HAP-1 (cell line): ENCODE data around the gene RABGAP1L.
"Not testable (repeated sequence)": the region's sequence is repeated elsewhere in the genome, so short reads cannot be mapped to it uniquely, and the experiment has no call there.

Experiments
- DNase-seq, 2 experiments: peaks; one replicate each; pipeline ENCODE4 v3.0.0-alpha.2; 2016 to 2020; ENCODE audit warnings: low spot score in 2 of 2
- H3K27me3 ChIP-seq: fragments of 250-450 bp; sonication (Bioruptor Pico); 2 replicates; pipeline ENCODE4 v1.5.1; 2020; ENCODE audit warnings: low read depth, mild to moderate bottlenecking, moderate library complexity
- H3K36me3 ChIP-seq: fragments of 250-450 bp; sonication (Bioruptor Pico); replicated peaks from 2 replicates; pipeline ENCODE4 v1.5.1; 2020; ENCODE audit warnings: mild to moderate bottlenecking
- H3K4me1 ChIP-seq: fragments of 250-450 bp; sonication (Bioruptor Pico); 2 replicates; pipeline ENCODE4 v1.5.1; 2020; ENCODE audit warnings: mild to moderate bottlenecking
- H3K4me3 ChIP-seq: fragments of 250-450 bp; sonication (Bioruptor Pico); 2 replicates; pipeline ENCODE4 v1.5.1; 2020; ENCODE audit warnings: mild to moderate bottlenecking, moderate library complexity
- H3K9me3 ChIP-seq: fragments of 250-450 bp; sonication (Bioruptor Pico); 2 replicates; pipeline ENCODE4 v1.5.1; 2020; ENCODE audit warnings: mild to moderate bottlenecking, moderate library complexity
- in situ Hi-C: fragments of 300-500 bp; cut with MboI; formaldehyde crosslinking; loops from 3 replicates; pipeline ENCODE4 v1.14.3; 2020; ENCODE audit warnings: low sequenced_read_pairs, inconsistent platforms, mixed read lengths

RABGAP1L gene

DNA sequence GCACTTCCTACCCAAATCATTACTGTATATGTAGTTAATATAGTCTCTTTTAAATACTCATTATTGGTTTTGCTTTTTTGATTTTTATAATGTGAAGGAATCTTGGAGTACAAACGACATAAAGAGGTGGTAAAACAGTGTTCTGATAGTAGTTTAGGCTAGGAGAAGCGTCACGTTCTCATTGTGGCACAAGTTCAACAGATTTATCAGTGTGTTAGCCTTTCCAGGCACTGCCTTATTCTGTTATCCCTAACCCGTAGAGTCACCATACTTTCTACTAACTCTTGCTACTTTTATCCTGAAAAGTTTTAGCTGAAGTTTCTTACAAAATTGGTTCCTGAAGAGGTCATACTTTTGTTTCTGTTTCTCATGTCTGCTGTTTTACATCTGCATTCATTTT is 665.8 kb downstream of the RABGAP1L start:
- in situ Hi-C loops: no loop called here
- no peak for DNase-seq
- no peak overlapping the region for H3K4me3 ChIP-seq
- no peaks in the 10 kb centered on the region for H3K9me3 ChIP-seq
- H3K4me1 ChIP-seq: no peaks in the 10 kb centered on the region
- no peaks in the 10 kb centered on the region for H3K27me3 ChIP-seq
- H3K36me3 ChIP-seq: no peaks in the 10 kb centered on the region

DNA sequence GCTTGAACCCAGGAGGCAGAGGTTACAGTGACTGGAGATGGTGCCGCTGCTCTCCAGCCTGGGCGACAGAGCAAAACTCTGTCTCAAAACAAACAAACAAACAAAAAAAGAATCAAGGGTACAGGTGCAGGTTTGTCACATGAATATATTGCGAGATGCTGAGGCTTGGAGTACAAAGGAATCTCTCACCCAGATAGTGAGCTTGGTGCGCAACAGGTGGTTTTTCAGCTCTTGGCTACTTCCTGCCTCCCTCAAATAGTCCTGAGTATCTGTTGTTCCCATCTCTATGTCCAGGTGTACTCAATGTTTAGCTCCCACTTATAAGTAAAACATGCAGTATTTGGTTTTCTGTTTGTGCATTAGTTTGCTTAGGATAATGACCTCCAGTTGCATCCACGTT is 666.5 kb downstream of the RABGAP1L start:
- no peaks in the 10 kb centered on the region for H3K36me3 ChIP-seq
- no peaks in the 10 kb centered on the region for H3K9me3 ChIP-seq
- no peaks in the 10 kb centered on the region for H3K27me3 ChIP-seq
- in situ Hi-C loops: no loop called here
- no peak overlapping the region for H3K4me3 ChIP-seq
- DNase-seq: no peak
- H3K4me1 ChIP-seq: no peaks in the 10 kb centered on the region

DNA sequence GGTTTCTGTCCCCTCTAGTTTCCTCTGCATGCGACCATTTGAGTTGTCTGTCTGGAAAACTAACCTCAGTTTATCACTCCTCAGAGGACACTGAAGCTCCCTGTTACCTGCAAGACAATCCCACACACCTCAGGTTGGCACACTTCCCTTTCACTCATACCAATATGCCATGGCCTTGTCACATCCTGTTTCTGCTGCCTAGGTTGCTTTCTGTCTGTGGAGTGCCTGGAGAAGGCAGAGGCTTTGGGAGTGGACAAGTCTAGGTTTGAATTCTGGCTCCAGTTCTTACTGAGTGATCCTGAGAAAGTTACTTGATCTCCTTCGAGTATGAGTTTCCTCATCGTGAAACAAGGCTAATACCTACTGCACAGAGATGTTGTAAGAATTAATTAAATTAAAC is 668.9 kb downstream of the RABGAP1L start:
- no peak for DNase-seq
- in situ Hi-C loops: no loop called here

DNA sequence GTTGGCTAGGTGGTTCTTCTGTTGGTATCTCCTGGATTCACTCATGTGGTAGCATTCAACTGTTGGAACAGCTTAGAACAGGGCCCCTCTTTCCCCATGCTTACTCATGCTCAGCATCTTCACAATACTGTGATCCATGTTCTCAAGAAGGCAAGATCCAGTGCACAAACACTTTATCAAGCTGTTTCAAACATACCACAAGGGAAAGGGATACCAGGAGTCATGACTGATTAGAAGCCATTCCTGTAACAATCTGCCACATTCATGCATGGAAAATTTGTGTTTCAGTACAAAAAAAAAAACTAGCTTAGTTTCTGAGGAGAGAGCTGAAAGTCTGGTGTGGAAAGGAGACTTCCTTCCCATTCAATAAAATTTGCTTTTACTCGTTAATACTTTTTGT is 670.7 kb downstream of the RABGAP1L start:
- no peaks in the 10 kb centered on the region for H3K4me1 ChIP-seq
- no peaks in the 10 kb centered on the region for H3K36me3 ChIP-seq
- H3K4me3 ChIP-seq: no peak overlapping the region
- DNase-seq: no peak
- H3K27me3 ChIP-seq: no peaks in the 10 kb centered on the region
- no peaks in the 10 kb centered on the region for H3K9me3 ChIP-seq
- in situ Hi-C loops: no loop called here

More for the DNA sequence above, 668.9 kb downstream of the RABGAP1L start:
- Histone ChIP-seq H3K36me3 (no peaks in the 10 kb centered on the region), H3K4me3 (no peak overlapping the region), H3K4me1 (no peaks in the 10 kb centered on the region), H3K9me3 (no peaks in the 10 kb centered on the region), H3K27me3 (no peaks in the 10 kb centered on the region)

DNA sequence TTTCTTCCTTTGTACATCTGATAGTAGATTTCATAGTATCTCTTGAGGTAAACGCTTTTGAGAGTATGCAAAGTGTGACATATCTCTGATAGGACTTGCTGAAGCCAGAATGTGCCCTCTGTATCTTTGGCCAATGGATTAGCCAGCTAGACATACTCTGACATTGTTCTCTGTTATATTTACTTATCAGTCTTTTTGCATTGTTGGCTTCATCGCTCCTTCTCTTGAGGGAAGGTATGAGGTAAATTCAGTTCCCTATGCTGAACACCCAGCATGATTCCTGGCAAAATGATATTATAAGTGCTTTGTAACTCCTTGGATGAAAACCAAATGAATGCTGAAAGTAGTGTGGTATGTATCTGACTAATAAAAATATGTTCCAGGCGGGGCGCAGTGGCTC is 677.2 kb downstream of the RABGAP1L start:
- H3K4me3 ChIP-seq: no peak overlapping the region
- H3K4me1 ChIP-seq: no peaks in the 10 kb centered on the region
- H3K36me3 ChIP-seq: no peaks in the 10 kb centered on the region
- no peak for DNase-seq
- H3K27me3 ChIP-seq: no peaks in the 10 kb centered on the region
- in situ Hi-C loops: no loop called here
- H3K9me3 ChIP-seq: no peaks in the 10 kb centered on the region

DNA sequence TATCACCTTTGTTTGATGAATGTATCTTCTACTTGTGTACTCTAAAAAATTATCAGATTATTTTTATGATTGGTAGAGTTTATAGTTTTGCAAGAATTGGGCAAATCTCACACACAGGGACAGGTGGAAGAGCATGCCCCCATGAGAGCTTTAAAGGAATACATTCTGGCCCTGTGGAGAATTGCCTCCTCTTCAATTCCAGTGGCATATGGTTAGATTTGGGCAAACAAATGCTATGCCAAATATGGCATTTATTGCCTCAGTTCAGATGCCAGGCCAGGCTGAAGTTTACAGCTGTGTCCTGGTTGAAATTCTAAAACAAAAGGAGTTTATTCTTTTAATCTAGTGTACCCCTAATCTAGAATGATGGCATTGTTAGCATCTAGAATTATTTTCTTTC is 678.1 kb downstream of the RABGAP1L start:
- H3K9me3 ChIP-seq: no peaks in the 10 kb centered on the region
- in situ Hi-C loops: no loop called here
- H3K4me1 ChIP-seq: no peaks in the 10 kb centered on the region
- no peaks in the 10 kb centered on the region for H3K36me3 ChIP-seq
- no peak overlapping the region for H3K4me3 ChIP-seq
- no peak for DNase-seq
- no peaks in the 10 kb centered on the region for H3K27me3 ChIP-seq

DNA sequence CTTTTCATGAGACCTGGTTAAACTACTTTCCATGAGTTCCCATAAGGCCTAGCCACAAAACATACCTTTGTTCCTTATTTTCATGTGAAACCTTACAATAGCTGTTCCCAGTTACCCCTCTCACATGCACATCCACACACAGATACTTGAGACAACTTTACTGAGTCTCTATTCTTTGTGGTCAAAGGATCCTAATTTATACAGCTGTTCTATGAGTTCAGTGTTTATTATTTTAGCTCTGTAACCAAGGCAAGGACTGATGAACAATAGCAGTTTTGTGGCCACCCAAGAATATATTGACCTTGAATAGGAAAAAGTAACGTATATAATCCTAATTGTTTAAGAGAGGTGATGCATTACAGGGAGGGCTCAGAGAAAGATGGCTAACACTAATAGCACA is 679.9 kb downstream of the RABGAP1L start:
- Histone ChIP-seq H3K4me1 (no peaks in the 10 kb centered on the region), H3K9me3 (no peaks in the 10 kb centered on the region), H3K4me3 (no peak overlapping the region), H3K36me3 (no peaks in the 10 kb centered on the region), H3K27me3 (no peaks in the 10 kb centered on the region)
- no peak for DNase-seq
- in situ Hi-C loops: no loop called here

DNA sequence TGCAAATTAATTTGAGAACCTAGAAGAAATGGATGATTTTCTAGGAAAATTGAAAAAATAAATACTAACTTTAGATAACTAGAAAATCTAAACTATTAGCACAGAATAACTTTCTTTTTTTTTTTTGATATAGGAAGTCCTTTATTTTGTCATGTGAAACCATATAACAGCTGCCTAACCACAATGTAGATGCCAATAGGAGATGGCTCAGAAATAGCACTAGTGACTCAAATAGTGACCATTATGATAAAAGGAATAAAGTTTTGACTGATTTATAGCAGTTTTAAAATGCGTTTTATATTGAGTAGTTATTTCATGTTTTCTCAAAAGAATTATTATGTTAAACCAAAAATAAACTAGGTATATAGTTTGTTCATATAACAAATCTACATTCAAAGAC is 682.4 kb downstream of the RABGAP1L start:
- H3K4me1 ChIP-seq: no peaks in the 10 kb centered on the region
- no peak overlapping the region for H3K4me3 ChIP-seq
- H3K9me3 ChIP-seq: no peaks in the 10 kb centered on the region
- no peaks in the 10 kb centered on the region for H3K36me3 ChIP-seq
- in situ Hi-C loops: no loop called here
- DNase-seq: no peak
- no peaks in the 10 kb centered on the region for H3K27me3 ChIP-seq

DNA sequence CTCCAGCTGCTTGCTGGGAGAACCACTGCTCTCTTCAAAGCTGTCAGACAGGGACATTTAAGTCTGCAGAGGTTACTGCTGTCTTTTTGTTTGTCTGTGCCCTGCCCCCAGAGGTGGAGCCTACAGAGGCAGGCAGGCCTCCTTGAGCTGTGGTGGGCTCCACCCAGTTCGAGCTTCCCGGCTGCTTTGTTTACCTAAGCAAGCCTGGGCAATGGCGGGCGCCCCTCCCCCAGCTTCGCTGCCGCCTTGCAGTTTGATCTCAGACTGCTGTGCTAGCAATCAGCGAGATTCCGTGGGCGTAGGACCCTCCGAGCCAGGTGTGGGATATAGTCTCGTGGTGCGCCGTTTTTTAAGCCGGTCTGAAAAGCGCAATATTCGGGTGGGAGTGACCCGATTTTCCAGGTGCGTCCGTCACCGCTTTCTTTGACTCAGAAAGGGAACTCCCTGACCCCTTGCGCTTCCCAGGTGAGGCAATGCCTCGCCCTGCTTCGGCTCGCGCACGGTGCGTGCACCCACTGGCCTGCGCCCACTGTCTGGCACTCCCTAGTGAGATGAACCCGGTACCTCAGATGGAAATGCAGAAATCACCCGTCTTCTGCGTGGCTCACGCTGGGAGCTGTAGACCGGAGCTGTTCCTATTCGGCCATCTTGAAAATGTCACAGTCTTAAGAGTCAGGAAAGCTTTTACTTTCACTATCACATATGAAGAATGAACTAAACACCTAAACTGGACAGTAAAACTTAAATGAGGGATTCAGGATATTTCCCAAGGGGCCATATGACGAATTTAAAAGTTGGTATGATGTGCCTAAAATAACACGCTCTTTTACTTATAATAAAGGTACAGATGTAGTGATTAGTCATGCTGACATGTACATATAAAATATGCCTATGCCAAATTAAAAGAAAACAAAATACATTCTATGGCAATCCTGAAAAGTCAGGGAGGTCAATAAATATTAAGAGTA is 689.6 kb downstream of the RABGAP1L start:
- H3K9me3 ChIP-seq, in situ Hi-C loops, H3K4me1 ChIP-seq, H3K36me3 ChIP-seq, H3K27me3 ChIP-seq, DNase-seq, H3K4me3 ChIP-seq: not testable (repeated sequence)

DNA sequence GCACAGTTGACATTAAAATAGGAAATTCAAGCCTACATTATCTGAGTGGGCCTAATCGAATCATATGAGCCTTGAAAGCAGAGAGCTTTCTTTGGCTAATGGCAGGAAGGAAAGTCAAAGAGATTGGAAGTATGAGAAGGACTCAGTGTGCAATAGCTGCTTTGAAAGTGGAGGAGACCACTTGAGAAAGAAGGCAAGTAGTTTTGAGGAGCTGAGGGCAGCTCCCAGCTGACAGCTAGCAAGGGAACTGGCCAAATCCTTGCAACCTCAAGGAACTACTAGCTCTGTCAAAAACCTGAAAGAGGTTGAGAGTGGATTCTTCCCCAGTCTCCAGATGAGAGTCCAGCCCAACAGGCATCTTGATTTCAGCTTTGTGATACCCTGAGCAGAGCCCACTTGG is 691.4 kb downstream of the RABGAP1L start:
- H3K27me3 ChIP-seq: no peaks in the 10 kb centered on the region
- in situ Hi-C loops: no loop called here
- no peaks in the 10 kb centered on the region for H3K9me3 ChIP-seq
- no peak for DNase-seq
- no peak overlapping the region for H3K4me3 ChIP-seq
- H3K36me3 ChIP-seq: no peaks in the 10 kb centered on the region
- H3K4me1 ChIP-seq: no peaks in the 10 kb centered on the region

DNA sequence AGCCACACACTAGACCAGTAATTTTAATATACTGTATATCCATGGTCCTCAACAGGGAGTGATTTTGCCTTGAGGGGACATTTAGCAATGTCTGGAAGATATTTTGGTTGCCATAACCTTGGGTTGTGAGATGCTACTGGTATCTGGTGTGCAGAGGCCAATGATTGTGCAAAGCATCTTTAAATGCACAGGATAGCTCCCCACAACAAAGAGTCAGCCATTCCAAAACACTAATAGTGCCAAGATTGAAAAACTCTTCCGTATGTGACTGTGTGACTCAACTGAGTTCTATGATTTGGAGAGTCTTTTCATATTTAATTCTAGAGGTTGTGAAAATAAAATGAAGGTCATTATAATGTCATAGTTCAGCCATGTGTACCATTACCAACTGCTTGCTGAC is 699.0 kb downstream of the RABGAP1L start:
- in situ Hi-C loops: no loop called here
- Histone ChIP-seq H3K9me3 (no peaks in the 10 kb centered on the region), H3K4me1 (no peaks in the 10 kb centered on the region), H3K27me3 (no peaks in the 10 kb centered on the region), H3K4me3 (no peak overlapping the region), H3K36me3 (no peaks in the 10 kb centered on the region)
- no peak for DNase-seq

DNA sequence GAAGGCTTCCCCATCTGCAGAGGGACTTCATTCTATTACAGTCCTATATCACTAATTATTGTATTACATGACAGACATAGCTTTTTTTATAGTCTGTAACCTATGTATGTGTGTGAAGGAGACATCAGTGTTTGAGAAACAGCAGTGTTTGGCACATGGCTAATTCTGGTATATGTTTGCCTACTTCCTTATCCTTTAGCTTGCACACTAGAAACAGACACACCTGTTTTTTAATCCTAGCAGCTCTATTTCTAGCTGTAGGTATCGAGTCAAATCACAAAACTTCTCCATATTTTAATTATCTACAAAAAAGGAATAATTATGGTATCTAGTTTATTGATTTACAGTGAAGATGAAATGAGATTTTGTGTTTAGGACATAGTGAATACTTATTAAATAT is 711.0 kb downstream of the RABGAP1L start:
- H3K36me3 ChIP-seq: no peaks in the 10 kb centered on the region
- no peaks in the 10 kb centered on the region for H3K9me3 ChIP-seq
- peaks cover 6% of the 10 kb centered on the region; the same call in 1 of the 2 replicates for H3K4me1 ChIP-seq
- no peak for DNase-seq
- H3K27me3 ChIP-seq: no peaks in the 10 kb centered on the region
- in situ Hi-C loops: no loop called here
- no peak overlapping the region for H3K4me3 ChIP-seq

DNA sequence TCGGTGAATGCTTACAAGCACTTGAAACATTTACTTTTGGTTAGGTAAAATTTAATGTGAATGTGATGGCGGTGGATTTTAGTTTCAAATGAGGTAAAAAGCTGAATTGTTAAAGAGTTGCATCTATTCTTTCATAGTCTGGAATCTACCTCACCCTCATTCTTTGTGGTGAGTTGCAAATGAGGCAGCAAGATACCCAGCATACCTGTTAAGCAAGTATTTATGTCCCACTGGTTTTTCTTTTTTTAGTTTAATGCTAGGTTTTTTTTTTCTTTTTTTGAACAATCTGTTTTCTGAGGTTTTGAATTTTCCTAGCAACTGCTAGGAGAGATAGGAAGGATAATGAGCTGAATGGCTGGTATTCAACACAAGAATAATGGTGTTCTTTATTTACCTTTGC is 712.6 kb downstream of the RABGAP1L start:
- peaks cover 8% of the 10 kb centered on the region; the same call in 1 of the 2 replicates for H3K4me1 ChIP-seq
- H3K36me3 ChIP-seq: no peaks in the 10 kb centered on the region
- in situ Hi-C loops: no loop called here
- no peak for DNase-seq
- no peak overlapping the region for H3K4me3 ChIP-seq
- H3K9me3 ChIP-seq: no peaks in the 10 kb centered on the region
- no peaks in the 10 kb centered on the region for H3K27me3 ChIP-seq

DNA sequence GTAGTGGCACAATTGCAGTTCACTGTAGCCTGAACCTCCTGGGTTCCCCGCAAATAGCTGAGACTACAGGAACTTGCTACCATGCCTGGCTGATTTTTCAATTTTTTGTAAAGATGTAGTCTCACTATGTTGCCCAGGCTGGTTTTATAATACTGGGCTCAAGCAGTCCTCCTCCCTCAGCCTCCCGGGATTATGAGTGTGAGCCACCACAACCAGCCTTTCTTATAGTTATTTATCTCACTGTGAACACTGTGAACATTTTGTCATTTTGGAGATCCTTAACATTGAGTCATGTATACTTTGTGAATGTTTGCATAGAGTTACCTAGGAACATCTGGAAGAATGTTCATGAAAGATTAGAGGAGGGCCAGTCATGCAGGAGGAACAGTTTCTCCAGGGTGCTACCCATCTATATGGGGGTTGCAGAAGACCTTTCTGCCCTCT is 713.3 kb downstream of the RABGAP1L start:
- Histone ChIP-seq H3K4me1 (peaks cover 8% of the 10 kb centered on the region; the same call in 1 of the 2 replicates), H3K9me3 (no peaks in the 10 kb centered on the region), H3K36me3 (no peaks in the 10 kb centered on the region), H3K4me3 (no peak overlapping the region), H3K27me3 (no peaks in the 10 kb centered on the region)
- in situ Hi-C loops: no loop called here
- DNase-seq: no peak
